SK-N-SH (cell line): Measurements from ENCODE around the gene XIRP2.

Experiments
- EZH2phosphoT487 ChIP-seq: fragments of 200-600 bp; sonication (generic); IDR thresholded peaks from 2 replicates; pipeline ENCODE4 v1.6.1; 2017; ENCODE audit warnings: low read depth, mixed run types, mild to moderate bottlenecking, antibody characterized with exemption, moderate library complexity, borderline replicate concordance
- GABPA ChIP-seq: IDR thresholded peaks from 2 replicates; pipeline ENCODE4 v1.4.0; 2012; ENCODE audit warnings: low read depth, mild to moderate bottlenecking
- NFIC ChIP-seq: IDR thresholded peaks from 2 replicates; pipeline ENCODE4 v1.4.0; 2012; ENCODE audit warnings: borderline replicate concordance
- POLR2AphosphoS5 ChIP-seq: IDR thresholded peaks from 2 replicates; pipeline ENCODE4 v1.6.1; 2012; ENCODE audit warnings: low read depth, low read length
- TF ChIP-seq, protein P1 (sequence below): fragments of 200-600 bp; sonication (generic); IDR thresholded peaks from 2 replicates; pipeline ENCODE4 v1.6.1; 2017; ENCODE audit warnings: antibody characterized with exemption, mild to moderate bottlenecking, moderate library complexity

DNA sequence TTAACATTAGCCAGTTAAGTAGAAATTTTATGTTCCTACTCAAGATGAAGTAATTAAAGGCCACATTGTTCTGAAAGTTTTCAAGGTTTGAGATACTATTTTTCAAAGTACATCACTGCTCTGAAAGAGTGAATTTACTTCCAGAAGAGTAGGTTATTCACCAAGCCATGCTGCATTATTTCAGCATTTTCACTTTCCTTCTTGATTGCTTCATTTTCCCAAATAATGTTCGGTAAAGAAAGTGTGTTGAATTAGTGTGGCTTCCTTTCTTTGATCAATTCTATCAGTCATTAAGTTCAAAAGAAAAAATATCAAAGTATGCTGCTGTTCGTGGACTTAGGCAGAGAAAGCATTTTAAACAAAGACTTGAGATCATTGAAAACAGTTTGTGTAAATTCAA is 310.3 kb downstream of the XIRP2 start:
- no peak for TF ChIP-seq EZH2phosphoT487
- no peak for TF ChIP-seq POLR2AphosphoS5
- TF ChIP-seq NFIC, result no peak
- no peak for TF ChIP-seq GABPA
- TF ChIP-seq, protein P1, sequence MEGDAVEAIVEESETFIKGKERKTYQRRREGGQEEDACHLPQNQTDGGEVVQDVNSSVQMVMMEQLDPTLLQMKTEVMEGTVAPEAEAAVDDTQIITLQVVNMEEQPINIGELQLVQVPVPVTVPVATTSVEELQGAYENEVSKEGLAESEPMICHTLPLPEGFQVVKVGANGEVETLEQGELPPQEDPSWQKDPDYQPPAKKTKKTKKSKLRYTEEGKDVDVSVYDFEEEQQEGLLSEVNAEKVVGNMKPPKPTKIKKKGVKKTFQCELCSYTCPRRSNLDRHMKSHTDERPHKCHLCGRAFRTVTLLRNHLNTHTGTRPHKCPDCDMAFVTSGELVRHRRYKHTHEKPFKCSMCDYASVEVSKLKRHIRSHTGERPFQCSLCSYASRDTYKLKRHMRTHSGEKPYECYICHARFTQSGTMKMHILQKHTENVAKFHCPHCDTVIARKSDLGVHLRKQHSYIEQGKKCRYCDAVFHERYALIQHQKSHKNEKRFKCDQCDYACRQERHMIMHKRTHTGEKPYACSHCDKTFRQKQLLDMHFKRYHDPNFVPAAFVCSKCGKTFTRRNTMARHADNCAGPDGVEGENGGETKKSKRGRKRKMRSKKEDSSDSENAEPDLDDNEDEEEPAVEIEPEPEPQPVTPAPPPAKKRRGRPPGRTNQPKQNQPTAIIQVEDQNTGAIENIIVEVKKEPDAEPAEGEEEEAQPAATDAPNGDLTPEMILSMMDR, result no peak
